ENCODE measurements around the gene RAB31. TPM values are rescaled to one million over a fixed set of nuclear protein-coding genes. Genes with fewer than 3 reads are reported as not detected.
"Not testable (repeated sequence)": the region's sequence is repeated elsewhere in the genome, so short reads cannot be mapped to it uniquely, and the experiment has no call there.

The RAB31 gene
- total RNA-seq, 1 donor from 2014 or later, result 36.8 TPM

- Histone ChIP-seq H3K4me3 (no peak overlapping the region), H3K27me3 (no peaks in the 10 kb centered on the region), H3K9me3 (no peaks in the 10 kb centered on the region), H3K27ac (no peak overlapping the region), H3K4me1 (no peaks in the 10 kb centered on the region), H3K36me3 (no peaks in the 10 kb centered on the region)
- DNase-seq (ENCODE audit: low spot score in 2 of 2), result peak in 1 of 2 donors; percentile 3
- TF ChIP-seq CTCF (IDR thresholded peaks at IDR 0.05), result no peak
- intact Hi-C loops (cut with DNase I), result no loop called here
These were observed 41.6 kb upstream of the RAB31 start for GRCh38 chr18:9666548-9666947.

- intact Hi-C loops (cut with DNase I), result no loop called here
- Histone ChIP-seq H3K27me3 (no peaks in the 10 kb centered on the region), H3K4me1 (peaks cover 2 to 3% of the 10 kb centered on the region in 2 donors), H3K36me3 (no peaks in the 10 kb centered on the region), H3K27ac (no peak overlapping the region), H3K4me3 (no peak overlapping the region), H3K9me3 (no peaks in the 10 kb centered on the region)
- no peak for TF ChIP-seq CTCF (IDR thresholded peaks at IDR 0.05)
- peak in 1 of 2 donors; percentile 13 for DNase-seq (ENCODE audit: low spot score in 2 of 2)
These were observed 39.1 kb upstream of the RAB31 start for GRCh38 chr18:9669016-9669415.

GRCh38 chr18:9671214-9671613 lies 36.9 kb upstream of the RAB31 start:
- DNase-seq (ENCODE audit: low spot score in 2 of 2), result peak in 1 of 2 donors; percentile 46
- Histone ChIP-seq H3K9me3 (no peaks in the 10 kb centered on the region), H3K4me1 (peaks cover 2 to 3% of the 10 kb centered on the region in 2 donors), H3K27ac (no peak overlapping the region), H3K36me3 (no peaks in the 10 kb centered on the region), H3K27me3 (no peaks in the 10 kb centered on the region), H3K4me3 (no peak overlapping the region)
- intact Hi-C loops (cut with DNase I), result no loop called here
- TF ChIP-seq CTCF (IDR thresholded peaks at IDR 0.05), result no peak

GRCh38 chr18:9673296-9674251 lies 34.5 kb upstream of the RAB31 start:
- TF ChIP-seq CTCF (IDR thresholded peaks at IDR 0.05), result peak in 2 of 3 experiments; percentile 32 to 49
- no peak overlapping the region for H3K27ac ChIP-seq
- no peaks in the 10 kb centered on the region for H3K36me3 ChIP-seq
- H3K4me1 ChIP-seq, result peaks cover 2 to 3% of the 10 kb centered on the region in 2 donors
- DNase-seq (ENCODE audit: low spot score in 2 of 2), result peak in 1 of 2 donors; percentile 68
- no peak overlapping the region for H3K4me3 ChIP-seq
- H3K27me3 ChIP-seq, result no peaks in the 10 kb centered on the region
- no peaks in the 10 kb centered on the region for H3K9me3 ChIP-seq
- intact Hi-C loops (cut with DNase I), result loop anchor here (1.0 to 2.0 kb wide), 2 partner anchors 61 to 98 kb away; no protein-coding TSS in a partner anchor

- H3K27me3 ChIP-seq; H3K27ac ChIP-seq; H3K4me3 ChIP-seq; H3K4me1 ChIP-seq; H3K9me3 ChIP-seq; intact Hi-C loops (cut with DNase I); H3K36me3 ChIP-seq: not testable (repeated sequence)
- peak in 1 of 2 donors; percentile 2 for DNase-seq (ENCODE audit: low spot score in 2 of 2)
These were observed 29.9 kb upstream of the RAB31 start for GRCh38 chr18:9678216-9678615.

- no peak for TF ChIP-seq CTCF (IDR thresholded peaks at IDR 0.05)
- no peaks in the 10 kb centered on the region for H3K9me3 ChIP-seq
- no peaks in the 10 kb centered on the region for H3K27me3 ChIP-seq
- no peak overlapping the region for H3K4me3 ChIP-seq
- H3K36me3 ChIP-seq, result no peaks in the 10 kb centered on the region
- intact Hi-C loops (cut with DNase I), result no loop called here
- H3K27ac ChIP-seq, result no peak overlapping the region
- H3K4me1 ChIP-seq, result peaks cover 0 to 3% of the 10 kb centered on the region in 2 donors
- DNase-seq (ENCODE audit: low spot score in 2 of 2), result peak in 1 of 2 donors; percentile 46
These were observed 29.0 kb upstream of the RAB31 start for GRCh38 chr18:9679125-9679524.
